Measurements from ENCODE around the gene OPA3. TPM values are rescaled to one million over a fixed set of nuclear protein-coding genes. Genes with fewer than 3 reads are reported as not detected.

The OPA3 gene
- total RNA-seq, 2 donors from 2014 or later, result 7.2 to 14.5 TPM

DNA sequence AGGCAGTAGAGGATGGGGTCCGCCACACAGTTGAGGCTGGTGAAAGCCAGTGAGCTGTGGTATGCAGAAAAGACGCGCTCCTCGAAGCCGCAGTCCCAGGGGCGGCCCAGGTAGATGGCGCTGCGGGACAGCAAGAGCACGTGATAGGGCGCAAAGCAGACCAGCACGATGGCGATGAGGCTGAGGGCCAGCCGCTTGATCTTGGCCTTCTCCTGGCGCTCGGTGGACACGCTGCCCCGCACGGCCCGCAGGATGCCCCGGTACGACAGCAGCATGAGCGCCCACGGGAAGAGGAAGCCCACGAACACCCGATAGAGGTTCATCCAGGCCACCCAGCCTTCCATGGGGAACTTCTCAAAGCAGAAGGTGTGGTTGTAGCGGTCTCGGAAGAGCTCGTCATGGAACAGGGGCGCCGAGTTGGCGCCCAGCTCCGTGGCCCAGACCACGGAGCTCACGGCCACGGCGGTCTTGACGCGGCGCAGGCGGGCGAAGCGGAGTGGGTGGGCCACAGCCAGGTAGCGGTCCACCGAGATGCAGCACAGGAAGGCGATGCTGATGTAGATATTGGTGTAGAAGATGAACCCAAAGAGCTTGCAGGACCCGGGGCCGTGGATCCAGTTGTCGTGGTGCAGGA, 6.5 kb upstream of the OPA3 start:
- no peak overlapping the region for H3K27ac ChIP-seq
- no peaks in the 10 kb centered on the region for H3K27me3 ChIP-seq (replicated peaks; ENCODE audit: insufficient read depth)
- intact Hi-C loops (cut with DNase I), result no loop called here
- peak; percentile 16 for TF ChIP-seq POLR2AphosphoS5 (IDR thresholded peaks at IDR 0.05)
- no peak for TF ChIP-seq POLR2A (IDR thresholded peaks at IDR 0.05)
- TF ChIP-seq, protein P1, sequence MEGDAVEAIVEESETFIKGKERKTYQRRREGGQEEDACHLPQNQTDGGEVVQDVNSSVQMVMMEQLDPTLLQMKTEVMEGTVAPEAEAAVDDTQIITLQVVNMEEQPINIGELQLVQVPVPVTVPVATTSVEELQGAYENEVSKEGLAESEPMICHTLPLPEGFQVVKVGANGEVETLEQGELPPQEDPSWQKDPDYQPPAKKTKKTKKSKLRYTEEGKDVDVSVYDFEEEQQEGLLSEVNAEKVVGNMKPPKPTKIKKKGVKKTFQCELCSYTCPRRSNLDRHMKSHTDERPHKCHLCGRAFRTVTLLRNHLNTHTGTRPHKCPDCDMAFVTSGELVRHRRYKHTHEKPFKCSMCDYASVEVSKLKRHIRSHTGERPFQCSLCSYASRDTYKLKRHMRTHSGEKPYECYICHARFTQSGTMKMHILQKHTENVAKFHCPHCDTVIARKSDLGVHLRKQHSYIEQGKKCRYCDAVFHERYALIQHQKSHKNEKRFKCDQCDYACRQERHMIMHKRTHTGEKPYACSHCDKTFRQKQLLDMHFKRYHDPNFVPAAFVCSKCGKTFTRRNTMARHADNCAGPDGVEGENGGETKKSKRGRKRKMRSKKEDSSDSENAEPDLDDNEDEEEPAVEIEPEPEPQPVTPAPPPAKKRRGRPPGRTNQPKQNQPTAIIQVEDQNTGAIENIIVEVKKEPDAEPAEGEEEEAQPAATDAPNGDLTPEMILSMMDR (IDR thresholded peaks at IDR 0.05), result peak in 3 of 4 experiments; percentile 22 to 63 (median 50)
- H3K9me3 ChIP-seq, result no peaks in the 10 kb centered on the region
- H3K4me1 ChIP-seq (replicated peaks), result no peaks in the 10 kb centered on the region
- H3K36me3 ChIP-seq, result no peaks in the 10 kb centered on the region
- no peak overlapping the region for H3K4me3 ChIP-seq
- 44% methylated on average over 47 of the region's 48 CpGs for WGBS
- DNase-seq (ENCODE audit: low spot score), result peak; percentile 37

GRCh38 chr19:45590300-45591003, 5.8 kb upstream of the OPA3 start:
- Histone ChIP-seq H3K36me3 (no peaks in the 10 kb centered on the region), H3K9me3 (no peaks in the 10 kb centered on the region), H3K27ac (no peak overlapping the region), H3K27me3 (replicated peaks; ENCODE audit: insufficient read depth) (no peaks in the 10 kb centered on the region), H3K4me1 (replicated peaks) (no peaks in the 10 kb centered on the region), H3K4me3 (no peak overlapping the region)
- no peak for DNase-seq (ENCODE audit: low spot score)
- TF ChIP-seq POLR2A (IDR thresholded peaks at IDR 0.05), result no peak
- TF ChIP-seq POLR2AphosphoS5 (IDR thresholded peaks at IDR 0.05), result no peak
- TF ChIP-seq, protein P1 (IDR thresholded peaks at IDR 0.05), result no peak
- intact Hi-C loops (cut with DNase I), result no loop called here
- 42% methylated on average over 15 of the region's 15 CpGs for WGBS

DNA sequence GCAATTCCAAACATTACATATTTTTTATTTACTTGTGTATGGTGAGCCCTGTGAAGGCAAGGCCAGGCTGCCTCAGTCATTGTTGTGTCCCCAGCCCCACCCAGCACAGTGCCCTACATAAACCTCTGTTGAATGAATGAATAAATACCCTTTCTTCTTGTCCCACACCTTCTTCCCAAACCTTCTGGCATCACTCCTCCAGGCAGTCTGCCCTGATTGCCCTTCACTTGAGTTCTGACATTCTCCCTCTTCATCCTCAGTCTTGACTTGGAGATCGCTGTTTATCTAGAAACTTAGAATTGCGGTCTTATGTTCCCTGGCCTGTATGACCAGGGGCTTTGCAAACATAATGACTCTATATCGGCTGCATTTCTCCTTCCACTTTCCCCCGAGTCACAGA, 5.2 kb upstream of the OPA3 start:
- DNase-seq (ENCODE audit: low spot score), result no peak
- Histone ChIP-seq H3K4me3 (no peak overlapping the region), H3K27me3 (replicated peaks; ENCODE audit: insufficient read depth) (no peaks in the 10 kb centered on the region), H3K36me3 (no peaks in the 10 kb centered on the region), H3K9me3 (no peaks in the 10 kb centered on the region), H3K27ac (no peak overlapping the region), H3K4me1 (replicated peaks) (no peaks in the 10 kb centered on the region)
- intact Hi-C loops (cut with DNase I), result no loop called here
- 79% methylated on average over 4 of the region's 4 CpGs for WGBS
- TF ChIP-seq, protein P1 (IDR thresholded peaks at IDR 0.05), result no peak
- TF ChIP-seq POLR2A (IDR thresholded peaks at IDR 0.05), result no peak
- no peak for TF ChIP-seq POLR2AphosphoS5 (IDR thresholded peaks at IDR 0.05)

DNA sequence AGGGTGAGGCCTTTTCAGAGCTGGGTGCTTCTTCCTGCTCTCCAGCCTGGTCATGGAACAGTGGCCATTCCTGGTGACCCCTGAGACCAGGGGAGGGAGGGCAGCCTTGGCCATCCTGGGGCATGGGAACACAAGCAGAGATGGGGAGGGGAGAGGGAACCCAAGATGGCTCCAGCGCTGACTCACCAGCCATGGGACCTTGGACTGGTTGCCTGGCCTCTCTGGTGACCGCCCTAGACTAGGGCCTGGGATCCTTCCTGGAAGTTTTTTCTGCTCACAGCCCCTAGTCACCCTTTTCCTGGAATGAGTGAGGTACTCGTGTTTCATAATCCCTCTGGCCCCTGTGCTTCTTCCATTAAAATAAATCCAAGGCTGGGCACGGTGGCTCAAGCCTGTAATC, 3.3 kb upstream of the OPA3 start:
- no peaks in the 10 kb centered on the region for H3K36me3 ChIP-seq
- H3K27me3 ChIP-seq (replicated peaks; ENCODE audit: insufficient read depth), result no peaks in the 10 kb centered on the region
- no peak for DNase-seq (ENCODE audit: low spot score)
- WGBS, result 65% methylated on average over 4 of the region's 4 CpGs
- TF ChIP-seq POLR2AphosphoS5 (IDR thresholded peaks at IDR 0.05) (no peak), POLR2A (IDR thresholded peaks at IDR 0.05) (no peak)
- TF ChIP-seq, protein P1 (IDR thresholded peaks at IDR 0.05), result no peak
- no peaks in the 10 kb centered on the region for H3K9me3 ChIP-seq
- intact Hi-C loops (cut with DNase I), result no loop called here
- no peaks in the 10 kb centered on the region for H3K4me1 ChIP-seq (replicated peaks)
- no peak overlapping the region for H3K4me3 ChIP-seq
- H3K27ac ChIP-seq, result no peak overlapping the region

- no peaks in the 10 kb centered on the region for H3K27me3 ChIP-seq (replicated peaks; ENCODE audit: insufficient read depth)
- no peak for DNase-seq (ENCODE audit: low spot score)
- no peaks in the 10 kb centered on the region for H3K36me3 ChIP-seq
- intact Hi-C loops (cut with DNase I), result no loop called here
- no peaks in the 10 kb centered on the region for H3K4me1 ChIP-seq (replicated peaks)
- WGBS, result 26% methylated on average over 7 of the region's 7 CpGs
- peak; percentile 10 for TF ChIP-seq POLR2A (IDR thresholded peaks at IDR 0.05)
- TF ChIP-seq, protein P1 (IDR thresholded peaks at IDR 0.05), result no peak
- TF ChIP-seq POLR2AphosphoS5 (IDR thresholded peaks at IDR 0.05), result no peak
- H3K4me3 ChIP-seq, result peak overlapping the region; percentile 62 to 74
- H3K27ac ChIP-seq, result peak overlapping the region; percentile 95 to 98
- H3K9me3 ChIP-seq, result no peaks in the 10 kb centered on the region
Observed at GRCh38 chr19:45585158-45585577, 566 bp upstream of the OPA3 start.
